Measurements from ENCODE around the gene C6orf141.
"Not testable (repeated sequence)": the region's sequence is repeated elsewhere in the genome, so short reads cannot be mapped to it uniquely, and the experiment has no call there.

DNA sequence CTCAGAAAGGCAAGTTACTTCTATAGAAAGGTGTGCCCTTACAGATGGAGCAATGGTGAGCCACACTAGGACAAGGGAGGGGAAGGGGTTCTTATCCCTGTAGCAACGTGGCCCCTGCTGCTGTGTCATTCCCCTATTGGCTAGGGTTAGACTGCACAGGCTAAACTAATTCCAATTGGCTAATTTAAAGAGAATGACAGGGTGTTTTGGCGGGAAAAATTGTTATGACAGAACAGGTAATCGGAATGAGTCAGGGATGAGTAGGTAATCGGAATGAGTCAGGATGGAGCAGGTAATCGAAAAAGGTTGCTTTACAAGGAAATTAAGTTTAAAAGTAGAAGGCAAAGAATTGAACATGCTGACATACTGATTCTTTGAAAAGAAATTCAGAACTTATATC lies 36.8 kb downstream of the C6orf141 start:
- not testable (repeated sequence) for TF ChIP-seq ZFP30 (CRISPR knock-in tag; IDR thresholded peaks at IDR 0.05); ARNTL (CRISPR knock-in tag; IDR thresholded peaks at IDR 0.05; ENCODE audit: borderline replicate concordance, low read depth); ZNF8 (CRISPR knock-in tag; IDR thresholded peaks at IDR 0.05); BACH2 (CRISPR knock-in tag; IDR thresholded peaks at IDR 0.05; ENCODE audit: borderline replicate concordance); CSDC2 (CRISPR knock-in tag; IDR thresholded peaks at IDR 0.05); ZFP3 (CRISPR knock-in tag; IDR thresholded peaks at IDR 0.05); RARB (CRISPR knock-in tag; IDR thresholded peaks at IDR 0.05); ZNF70 (CRISPR knock-in tag; IDR thresholded peaks at IDR 0.05); ZC3H10 (CRISPR knock-in tag; IDR thresholded peaks at IDR 0.05)
- TF ChIP-seq, protein P1, sequence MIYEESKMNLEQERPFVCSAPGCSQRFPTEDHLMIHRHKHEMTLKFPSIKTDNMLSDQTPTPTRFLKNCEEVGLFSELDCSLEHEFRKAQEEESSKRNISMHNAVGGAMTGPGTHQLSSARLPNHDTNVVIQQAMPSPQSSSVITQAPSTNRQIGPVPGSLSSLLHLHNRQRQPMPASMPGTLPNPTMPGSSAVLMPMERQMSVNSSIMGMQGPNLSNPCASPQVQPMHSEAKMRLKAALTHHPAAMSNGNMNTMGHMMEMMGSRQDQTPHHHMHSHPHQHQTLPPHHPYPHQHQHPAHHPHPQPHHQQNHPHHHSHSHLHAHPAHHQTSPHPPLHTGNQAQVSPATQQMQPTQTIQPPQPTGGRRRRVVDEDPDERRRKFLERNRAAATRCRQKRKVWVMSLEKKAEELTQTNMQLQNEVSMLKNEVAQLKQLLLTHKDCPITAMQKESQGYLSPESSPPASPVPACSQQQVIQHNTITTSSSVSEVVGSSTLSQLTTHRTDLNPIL (CRISPR knock-in tag; IDR thresholded peaks at IDR 0.05; ENCODE audit: low read depth): not testable (repeated sequence)
- TF ChIP-seq, protein P2, sequence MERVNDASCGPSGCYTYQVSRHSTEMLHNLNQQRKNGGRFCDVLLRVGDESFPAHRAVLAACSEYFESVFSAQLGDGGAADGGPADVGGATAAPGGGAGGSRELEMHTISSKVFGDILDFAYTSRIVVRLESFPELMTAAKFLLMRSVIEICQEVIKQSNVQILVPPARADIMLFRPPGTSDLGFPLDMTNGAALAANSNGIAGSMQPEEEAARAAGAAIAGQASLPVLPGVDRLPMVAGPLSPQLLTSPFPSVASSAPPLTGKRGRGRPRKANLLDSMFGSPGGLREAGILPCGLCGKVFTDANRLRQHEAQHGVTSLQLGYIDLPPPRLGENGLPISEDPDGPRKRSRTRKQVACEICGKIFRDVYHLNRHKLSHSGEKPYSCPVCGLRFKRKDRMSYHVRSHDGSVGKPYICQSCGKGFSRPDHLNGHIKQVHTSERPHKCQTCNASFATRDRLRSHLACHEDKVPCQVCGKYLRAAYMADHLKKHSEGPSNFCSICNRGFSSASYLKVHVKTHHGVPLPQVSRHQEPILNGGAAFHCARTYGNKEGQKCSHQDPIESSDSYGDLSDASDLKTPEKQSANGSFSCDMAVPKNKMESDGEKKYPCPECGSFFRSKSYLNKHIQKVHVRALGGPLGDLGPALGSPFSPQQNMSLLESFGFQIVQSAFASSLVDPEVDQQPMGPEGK (CRISPR knock-in tag; IDR thresholded peaks at IDR 0.05; ENCODE audit: borderline replicate concordance): not testable (repeated sequence)
